ENCODE results near the gene TMEM138.

The TMEM138 gene

DNA sequence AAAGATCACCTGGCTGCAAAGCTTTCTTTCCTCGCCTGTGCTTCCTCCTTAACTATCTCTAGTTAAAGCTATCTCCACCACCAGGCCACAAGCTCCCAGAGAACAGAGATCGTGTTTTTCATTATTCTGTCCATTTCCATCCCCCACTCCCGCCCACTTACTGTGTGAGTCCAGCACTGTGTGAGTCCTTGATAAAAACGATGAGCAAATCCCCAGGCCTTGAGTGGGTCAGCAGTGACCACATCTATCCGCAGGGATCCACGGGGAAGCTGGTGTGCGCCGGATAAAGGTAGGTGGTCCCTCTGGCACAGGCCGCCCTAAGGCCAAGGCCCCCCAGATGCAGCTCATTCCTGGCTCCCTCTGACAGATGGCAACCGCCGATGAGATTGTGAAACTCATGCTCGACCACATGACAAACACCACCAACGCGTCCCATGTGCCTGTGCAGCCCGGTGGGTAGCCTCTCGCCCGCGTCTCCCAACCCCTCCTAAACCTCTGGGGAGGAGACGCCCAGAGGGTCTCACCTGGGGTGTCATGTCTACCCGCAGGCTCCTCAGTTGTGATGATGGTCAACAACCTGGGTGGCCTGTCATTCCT, 19.9 kb upstream of the TMEM138 start:
- no peak for DNase-seq

DNA sequence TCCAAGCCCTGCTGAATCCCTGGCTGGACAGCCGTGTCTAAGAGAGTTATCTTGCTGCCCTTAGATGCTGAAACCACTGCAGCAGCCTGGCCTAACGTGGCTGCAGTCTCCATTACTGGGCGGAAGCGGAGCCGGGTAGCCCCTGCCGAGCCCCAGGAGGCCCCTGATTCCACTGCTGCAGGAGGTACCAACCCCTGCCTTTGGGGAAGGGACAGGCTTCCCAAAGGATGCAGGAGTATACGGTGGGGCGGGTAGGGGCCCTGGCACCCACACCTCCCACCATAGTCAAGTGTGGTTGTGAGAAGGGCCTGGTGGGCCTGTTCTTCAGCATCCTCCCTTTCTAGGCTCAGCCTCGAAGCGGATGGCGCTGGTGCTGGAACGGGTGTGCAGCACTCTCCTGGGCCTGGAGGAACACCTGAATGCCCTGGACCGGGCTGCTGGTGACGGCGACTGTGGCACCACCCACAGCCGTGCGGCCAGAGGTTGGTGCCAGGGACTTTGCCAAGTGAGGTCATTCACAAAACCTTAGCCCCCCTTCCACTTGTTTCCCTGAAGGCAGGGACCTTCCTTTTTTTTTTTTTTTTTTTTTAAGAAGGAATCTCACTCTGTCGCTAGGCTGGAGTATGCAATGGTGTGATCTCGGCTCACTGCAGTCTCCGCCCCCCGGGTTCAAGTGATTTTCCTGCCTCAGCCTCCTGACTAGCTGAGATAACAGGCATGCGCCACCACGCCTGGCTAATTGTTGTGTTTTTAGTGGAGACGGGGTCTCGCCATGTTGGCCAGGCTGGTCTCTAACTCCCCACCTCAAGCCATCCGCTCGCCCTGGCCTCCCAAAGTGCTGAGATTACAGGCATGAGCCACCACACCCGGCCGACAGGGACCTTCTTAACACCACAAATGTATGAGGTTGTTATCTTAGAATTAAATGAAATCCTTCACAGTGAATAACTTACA, 18.1 kb upstream of the TMEM138 start:
- no peak for DNase-seq

DNA sequence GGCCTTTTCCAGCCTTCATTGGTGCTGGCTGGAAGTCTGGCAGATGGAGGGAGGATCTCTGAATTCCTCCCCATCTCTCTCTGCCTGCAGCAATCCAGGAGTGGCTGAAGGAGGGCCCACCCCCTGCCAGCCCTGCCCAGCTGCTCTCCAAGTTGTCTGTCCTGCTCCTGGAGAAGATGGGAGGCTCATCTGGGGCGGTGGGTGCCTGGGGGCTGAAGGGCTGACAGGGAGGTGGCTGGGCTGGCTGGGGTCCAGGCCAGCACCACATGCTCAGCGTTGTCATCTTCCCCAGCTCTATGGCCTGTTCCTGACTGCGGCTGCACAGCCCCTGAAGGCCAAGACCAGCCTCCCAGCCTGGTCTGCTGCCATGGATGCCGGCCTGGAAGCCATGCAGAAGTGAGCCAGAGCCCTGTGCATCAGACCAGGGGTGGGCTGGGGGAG, 17.0 kb upstream of the TMEM138 start:
- DNase-seq, result no peak

DNA sequence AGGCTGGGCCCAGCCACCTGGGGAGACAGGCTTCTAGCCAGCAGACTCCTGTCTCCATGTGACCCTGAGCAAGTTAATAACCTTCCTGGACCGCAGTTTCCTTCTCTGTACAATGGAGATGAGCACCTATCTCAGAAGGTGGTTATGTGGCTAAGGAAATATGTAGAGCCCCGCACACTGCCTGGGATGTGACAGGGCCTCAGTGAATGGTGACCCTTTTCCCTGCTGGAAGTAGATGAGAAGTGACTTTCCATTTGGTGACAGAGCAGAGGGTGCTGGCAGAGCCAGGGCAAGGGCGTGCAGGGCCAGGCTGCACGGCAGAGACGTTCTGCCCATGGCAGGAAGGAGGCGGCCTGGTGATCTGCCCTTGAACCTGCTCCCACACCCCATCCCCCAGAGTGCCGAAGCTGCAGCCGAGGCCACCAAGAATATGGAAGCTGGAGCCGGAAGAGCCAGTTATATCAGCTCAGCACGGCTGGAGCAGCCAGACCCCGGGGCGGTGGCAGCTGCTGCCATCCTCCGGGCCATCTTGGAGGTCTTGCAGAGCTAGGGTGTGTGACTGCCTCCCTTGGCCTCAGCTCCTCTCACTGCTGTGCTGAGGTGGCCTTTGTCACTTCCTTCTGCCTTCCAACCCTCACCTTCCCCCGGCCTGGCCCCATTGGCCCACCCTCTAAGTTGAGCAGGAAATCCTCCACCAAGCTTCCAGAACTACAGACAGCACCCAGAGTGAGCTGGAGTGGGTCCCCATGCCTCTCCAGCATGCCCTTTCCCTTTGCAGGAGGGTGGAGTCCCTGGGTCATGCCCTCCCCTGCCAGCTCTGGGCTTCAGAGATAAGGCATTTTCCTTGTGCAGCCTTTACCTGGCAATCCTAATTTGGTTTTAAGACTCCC, 16.0 kb upstream of the TMEM138 start:
- no peak for DNase-seq

DNA sequence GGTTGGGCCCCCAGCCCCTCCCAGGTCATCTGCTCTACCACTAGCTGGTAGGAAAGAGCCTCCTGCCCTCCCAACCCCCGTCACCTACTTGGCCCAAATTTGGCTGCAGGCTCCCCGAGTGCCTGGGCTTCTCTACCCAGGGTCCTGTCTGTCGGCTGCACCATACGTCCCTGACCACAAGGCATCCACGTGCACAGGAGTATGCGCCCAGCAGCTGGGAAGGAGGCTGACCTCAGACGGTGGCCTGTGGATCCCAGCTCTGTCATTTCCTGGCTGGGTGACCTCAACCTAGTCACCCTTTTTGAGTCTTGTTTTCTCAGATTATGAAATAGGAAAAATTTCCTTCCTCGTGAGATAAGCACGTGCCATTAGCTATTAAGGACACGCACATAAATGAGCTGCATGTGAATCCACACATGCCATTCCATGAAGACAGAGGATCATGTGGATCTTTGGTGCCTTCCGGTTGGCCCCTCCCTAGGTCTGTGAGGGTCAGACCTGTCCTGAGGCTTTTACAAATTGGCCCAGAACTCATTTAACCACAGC, 14.2 kb upstream of the TMEM138 start:
- DNase-seq, result peak in 1 of 2 donors; percentile 77

DNA sequence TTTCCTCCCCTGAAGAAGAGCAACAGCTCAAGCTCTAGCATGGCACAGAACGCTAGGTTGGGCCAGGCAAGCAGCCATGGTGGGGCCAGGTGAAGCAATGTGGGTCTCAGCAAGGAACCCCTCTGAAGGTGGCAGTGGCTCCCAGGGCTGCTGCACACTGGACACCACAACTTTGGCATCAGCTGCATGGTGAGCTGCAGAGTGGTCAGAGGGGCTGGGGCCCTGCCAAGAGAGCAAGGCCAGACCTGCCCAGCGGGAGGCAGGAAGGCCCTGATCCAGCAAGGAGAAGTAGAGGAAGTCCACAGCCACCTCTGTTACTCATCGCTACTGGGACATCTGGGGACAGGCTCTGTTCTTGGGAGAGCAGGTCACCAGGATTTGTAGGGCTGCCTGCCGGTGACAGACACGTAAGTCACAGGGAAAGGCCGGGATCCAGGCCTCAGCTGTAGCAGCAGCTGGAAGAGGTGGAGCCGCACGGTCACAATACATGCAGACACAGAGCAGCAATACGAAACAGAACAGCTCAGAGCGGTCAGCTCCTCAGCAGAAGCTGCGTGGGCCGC, 12.9 kb upstream of the TMEM138 start:
- DNase-seq, result no peak

GRCh38 chr11:61349916-61350315, 12.3 kb upstream of the TMEM138 start:
- DNase-seq, result no peak

- DNase-seq, result no peak
These were observed 11.8 kb upstream of the TMEM138 start for GRCh38 chr11:61350336-61350735.

DNA sequence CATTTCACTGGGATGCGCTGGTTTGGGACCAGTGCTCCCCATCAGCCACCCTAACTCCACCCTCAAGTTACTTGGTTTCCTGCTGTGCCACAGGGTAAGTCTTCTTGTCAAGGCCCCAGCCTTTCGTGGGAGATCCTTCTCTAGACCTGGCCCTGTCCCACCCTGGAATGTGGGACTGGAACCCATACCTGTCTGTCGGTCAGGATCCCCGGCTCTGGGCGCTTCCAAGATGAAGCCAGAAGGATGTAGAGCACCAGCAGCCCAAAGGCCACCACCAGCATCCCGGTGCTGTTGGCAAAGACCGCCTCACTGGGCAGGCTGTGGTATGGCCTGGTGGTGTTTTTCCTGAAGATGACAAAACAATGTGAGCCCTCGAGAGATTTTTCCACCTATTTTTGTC, 11.4 kb upstream of the TMEM138 start:
- no peak for DNase-seq

DNA sequence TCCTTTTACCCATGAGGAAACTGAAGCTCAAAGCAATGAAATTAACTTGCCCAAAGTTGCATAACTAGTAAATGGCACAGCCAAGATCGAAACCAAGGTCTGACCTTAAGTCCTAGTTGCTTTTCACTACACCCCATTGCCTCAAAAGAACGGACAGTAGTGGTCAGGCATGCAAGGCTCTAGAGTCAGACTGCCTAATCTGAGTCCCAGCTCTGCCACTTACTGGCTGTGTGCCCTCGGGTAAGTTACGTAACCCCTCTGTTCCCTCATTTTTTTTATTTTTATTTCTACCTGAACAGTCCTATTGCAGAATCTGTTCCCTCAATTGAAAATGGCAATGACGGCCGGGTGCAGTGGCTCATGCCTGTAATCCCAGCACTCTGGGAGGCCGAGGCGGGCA, 10.1 kb upstream of the TMEM138 start:
- DNase-seq, result no peak

DNA sequence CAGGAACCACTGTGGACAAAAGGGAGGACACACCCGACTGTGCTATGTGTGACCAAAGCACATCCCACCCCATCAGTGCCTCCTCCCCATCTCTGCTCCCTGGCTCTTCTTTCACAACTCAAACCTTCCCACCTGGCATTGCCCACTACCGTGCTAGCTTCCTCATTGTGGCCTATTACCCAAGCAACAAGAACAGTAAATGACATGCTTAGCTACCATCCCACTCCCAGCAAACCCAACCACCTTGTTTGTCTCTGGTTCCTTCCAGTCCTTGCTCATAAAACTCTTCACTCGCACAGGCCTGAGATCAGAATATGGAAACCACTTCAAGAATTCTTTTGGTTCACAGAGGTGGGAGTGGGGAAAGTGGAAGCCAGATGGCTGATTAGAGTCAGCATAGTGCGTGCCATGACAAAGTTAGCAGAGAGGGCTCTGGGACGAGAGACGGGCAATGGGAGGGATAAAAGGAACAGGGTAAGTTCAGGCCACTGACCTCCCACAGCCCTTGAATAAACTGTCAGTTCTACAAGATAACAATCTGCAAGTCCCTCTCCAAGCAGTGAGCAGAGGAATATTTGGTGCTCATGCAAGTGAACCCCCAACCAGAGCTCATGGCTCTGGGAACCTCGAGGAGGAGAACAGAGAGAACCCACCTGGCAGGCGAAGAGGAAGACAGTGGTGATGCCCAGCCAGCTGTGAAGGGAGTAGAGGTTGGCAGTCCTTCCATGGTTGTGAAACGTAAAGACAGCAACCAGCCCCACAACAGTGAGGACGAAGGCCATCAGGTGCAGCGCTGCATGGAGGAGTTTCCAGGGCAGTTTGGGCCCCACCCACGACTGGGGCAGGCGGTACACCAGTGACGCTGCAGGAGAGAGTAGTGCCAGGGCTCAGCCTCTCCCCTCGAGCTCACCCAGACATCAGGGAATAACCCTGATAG, 8.8 kb upstream of the TMEM138 start:
- DNase-seq, result no peak

DNA sequence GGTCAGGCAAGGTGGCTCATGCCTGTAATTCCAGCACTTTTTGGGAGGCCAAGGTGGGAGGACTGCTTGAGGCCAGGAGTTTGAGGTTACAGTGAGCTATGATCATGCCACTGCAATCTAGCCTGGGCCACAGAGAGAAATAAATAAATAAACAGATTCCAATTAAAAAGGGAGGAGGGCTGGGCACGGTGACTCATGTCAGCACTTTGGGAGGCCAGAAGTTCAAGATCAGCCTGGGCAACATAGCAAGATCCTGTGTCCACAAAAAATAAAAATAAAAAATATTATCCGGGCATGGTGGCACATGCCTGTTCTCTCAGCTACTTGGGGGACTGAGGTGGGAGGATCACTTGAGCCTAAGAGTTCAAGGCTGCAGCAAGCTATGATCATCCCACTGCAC, 8.0 kb upstream of the TMEM138 start:
- no peak for DNase-seq

DNA sequence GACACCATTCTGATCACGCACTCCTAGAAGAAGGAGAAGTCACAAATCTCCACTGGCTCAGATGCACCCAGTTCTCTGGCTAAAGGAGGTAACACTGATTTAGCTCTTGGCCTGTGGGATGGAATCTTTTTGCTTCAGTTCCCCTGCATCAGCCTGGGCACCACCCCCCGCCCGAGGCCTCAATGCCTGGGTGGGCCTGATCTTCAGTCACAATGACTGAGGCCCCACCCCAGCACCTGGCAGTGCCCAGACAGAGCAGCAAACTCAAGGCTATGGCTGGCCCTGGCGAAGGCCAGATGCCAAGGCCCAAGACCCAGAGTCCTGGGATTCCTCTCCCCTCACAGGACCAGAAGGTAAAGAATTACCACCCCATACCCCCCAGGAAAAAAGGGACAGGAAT, 5.5 kb upstream of the TMEM138 start:
- DNase-seq, result peak in 1 of 2 donors; percentile 35

DNA sequence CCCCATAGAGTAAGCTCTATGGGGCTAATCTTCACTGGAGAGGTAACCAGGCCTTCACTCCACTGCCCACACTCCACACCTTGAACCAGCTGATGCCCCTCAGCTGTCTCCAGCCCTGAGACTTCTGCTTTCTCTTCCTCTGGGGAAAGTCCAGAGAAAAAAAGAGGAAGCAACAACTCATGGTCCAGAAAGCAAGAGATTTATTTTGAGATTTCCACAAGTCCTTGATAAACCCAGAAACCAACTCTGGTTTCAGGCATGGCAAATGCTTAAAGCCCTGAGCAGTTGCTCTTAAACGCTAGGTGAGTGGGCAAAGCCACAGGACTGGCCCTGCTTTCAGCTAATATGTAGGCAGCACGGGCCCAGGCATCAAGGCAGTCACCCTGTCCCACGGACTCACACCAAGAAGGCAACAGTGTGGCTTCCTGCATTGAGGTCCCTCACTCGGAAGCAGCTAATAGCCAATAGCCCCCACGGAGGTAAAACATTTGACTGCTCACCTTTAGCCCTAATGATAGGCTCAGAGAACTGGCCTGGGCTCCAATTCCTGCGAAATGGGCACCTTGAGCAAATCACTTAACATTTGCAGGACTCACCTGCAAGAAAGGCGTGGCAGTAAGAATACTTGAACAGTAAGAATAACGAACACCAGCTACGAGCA, 4.8 kb upstream of the TMEM138 start:
- peak; percentile 7 to 79 for DNase-seq

GRCh38 chr11:61357894-61358239, 4.3 kb upstream of the TMEM138 start:
- no peak for DNase-seq

- no peak for DNase-seq
These were observed 3.6 kb upstream of the TMEM138 start for GRCh38 chr11:61358566-61358965.

DNA sequence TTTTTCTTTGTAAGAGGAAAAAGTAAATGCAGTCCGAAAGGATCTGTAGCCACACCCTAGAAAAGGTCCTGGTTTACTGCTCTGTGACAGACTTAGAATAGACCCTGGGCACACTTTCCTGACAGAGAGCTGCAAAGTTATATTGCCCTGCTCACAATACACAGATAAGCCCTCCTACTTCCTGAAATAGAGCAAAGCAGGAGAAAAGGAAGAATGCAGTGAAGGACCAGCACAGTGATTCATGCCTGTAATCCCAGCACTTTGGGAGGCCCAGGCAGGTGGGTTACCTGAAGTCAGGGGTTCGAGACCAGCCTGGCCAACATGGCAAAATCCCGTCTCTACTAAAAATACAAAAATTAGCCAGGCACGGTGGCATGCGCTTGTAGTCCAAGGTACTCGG, 2.7 kb upstream of the TMEM138 start:
- DNase-seq, result no peak

GRCh38 chr11:61361237-61361740, 885 bp upstream of the TMEM138 start:
- no peak for DNase-seq

- peak in 1 of 2 donors; percentile 27 for DNase-seq
These were observed 335 bp downstream of the TMEM138 start for GRCh38 chr11:61362542-61362875.

DNA sequence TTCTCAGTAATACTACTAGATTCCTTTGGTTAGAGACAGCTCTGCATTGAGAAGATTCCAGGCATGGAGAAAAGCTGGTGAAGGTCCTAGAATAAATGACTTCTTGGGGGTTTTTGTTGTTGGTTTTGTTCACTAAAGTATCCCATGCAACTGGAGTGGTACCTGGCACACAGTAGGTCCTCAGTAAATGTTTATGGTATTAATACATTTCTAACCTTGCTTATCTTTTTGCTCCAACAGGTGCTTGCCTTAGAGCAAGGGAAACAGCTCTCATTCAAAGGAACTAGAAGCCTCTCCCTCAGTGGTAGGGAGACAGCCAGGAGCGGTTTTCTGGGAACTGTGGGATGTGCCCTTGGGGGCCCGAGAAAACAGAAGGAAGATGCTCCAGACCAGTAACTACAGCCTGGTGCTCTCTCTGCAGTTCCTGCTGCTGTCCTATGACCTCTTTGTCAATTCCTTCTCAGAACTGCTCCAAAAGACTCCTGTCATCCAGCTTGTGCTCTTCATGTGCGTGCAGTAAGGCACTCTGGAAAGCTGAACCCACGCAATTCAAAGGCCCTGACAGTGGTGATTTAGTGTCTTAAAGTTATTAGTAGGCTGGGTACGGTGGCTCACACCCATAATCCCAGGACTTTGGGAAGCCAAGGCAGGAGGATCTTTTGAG, 2.0 kb downstream of the TMEM138 start:
- DNase-seq, result no peak
